Fibroblast of lung (primary cell): Measurements from ENCODE around the gene YAF2.

Experiments used
- EZH2 ChIP-seq: IDR thresholded peaks from 2 replicates; pipeline ENCODE4 v1.5.1; 2012; ENCODE audit warnings: low read length, control low read depth, mild to moderate bottlenecking; ENCODE audit errors: missing control alignments
- TF ChIP-seq, protein P1 (sequence below), 2 donors: IDR thresholded peaks in 1 of 2; conservative IDR thresholded peaks in 1 of 2; 1 replicate in 1 of 2; 2 replicates in 1 of 2; pipeline ENCODE4 v1.5.1; 2011 to 2012; ENCODE audit warnings: low read length in 2 of 2, control low read depth in 1 of 2, inconsistent platforms in 1 of 2, low read depth in 1 of 2, mild to moderate bottlenecking in 1 of 2

GRCh38 chr12:42277396-42278127, 39.5 kb upstream of the YAF2 start:
- TF ChIP-seq, protein P1, sequence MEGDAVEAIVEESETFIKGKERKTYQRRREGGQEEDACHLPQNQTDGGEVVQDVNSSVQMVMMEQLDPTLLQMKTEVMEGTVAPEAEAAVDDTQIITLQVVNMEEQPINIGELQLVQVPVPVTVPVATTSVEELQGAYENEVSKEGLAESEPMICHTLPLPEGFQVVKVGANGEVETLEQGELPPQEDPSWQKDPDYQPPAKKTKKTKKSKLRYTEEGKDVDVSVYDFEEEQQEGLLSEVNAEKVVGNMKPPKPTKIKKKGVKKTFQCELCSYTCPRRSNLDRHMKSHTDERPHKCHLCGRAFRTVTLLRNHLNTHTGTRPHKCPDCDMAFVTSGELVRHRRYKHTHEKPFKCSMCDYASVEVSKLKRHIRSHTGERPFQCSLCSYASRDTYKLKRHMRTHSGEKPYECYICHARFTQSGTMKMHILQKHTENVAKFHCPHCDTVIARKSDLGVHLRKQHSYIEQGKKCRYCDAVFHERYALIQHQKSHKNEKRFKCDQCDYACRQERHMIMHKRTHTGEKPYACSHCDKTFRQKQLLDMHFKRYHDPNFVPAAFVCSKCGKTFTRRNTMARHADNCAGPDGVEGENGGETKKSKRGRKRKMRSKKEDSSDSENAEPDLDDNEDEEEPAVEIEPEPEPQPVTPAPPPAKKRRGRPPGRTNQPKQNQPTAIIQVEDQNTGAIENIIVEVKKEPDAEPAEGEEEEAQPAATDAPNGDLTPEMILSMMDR (conservative IDR thresholded peaks at IDR 0.05 in 1 of 2, IDR thresholded peaks at IDR 0.05 in 1 of 2; ENCODE audit: low read depth in 1 of 2, low read length in 2 of 2) = no peak
- TF ChIP-seq EZH2 = no peak
